Mucosa of stomach (tissue), 1 donor: ENCODE measurements around the gene RERE.

Experiments used
- H3K27me3 ChIP-seq: one replicate; pipeline ENCODE4 v1.7.0; 2013; ENCODE audit warnings: mild to moderate bottlenecking, low read length; ENCODE audit not compliant: control insufficient read depth, insufficient read depth
- H3K36me3 ChIP-seq: one replicate; pipeline ENCODE4 v1.7.0; 2013; ENCODE audit warnings: low read length; ENCODE audit not compliant: control insufficient read depth, insufficient read depth
- H3K4me1 ChIP-seq: one replicate; pipeline ENCODE4 v1.7.0; 2013; ENCODE audit warnings: mild to moderate bottlenecking, low read length; ENCODE audit not compliant: control insufficient read depth, insufficient read depth
- H3K4me3 ChIP-seq: one replicate; pipeline ENCODE4 v1.7.0; 2013; ENCODE audit warnings: low read length
- H3K9ac ChIP-seq: one replicate; pipeline ENCODE4 v1.7.0; 2013; ENCODE audit warnings: mild to moderate bottlenecking, low read length, moderate library complexity
- H3K9me3 ChIP-seq: one replicate; pipeline ENCODE4 v1.7.0; 2013; ENCODE audit warnings: mild to moderate bottlenecking, low read length, moderate library complexity; ENCODE audit not compliant: control insufficient read depth
- donor health status: Pancreatic carcinoma.

Gene RERE

GRCh38 chr1:8367571-8368194 lies 449.8 kb downstream of the RERE start:
- Histone ChIP-seq H3K9ac (no peak overlapping the region), H3K4me1 (peaks cover 38% of the 10 kb centered on the region)

GRCh38 chr1:8365661-8366362 lies 451.6 kb downstream of the RERE start:
- H3K27me3 ChIP-seq: no peaks in the 10 kb centered on the region
- peaks cover 10% of the 10 kb centered on the region for H3K36me3 ChIP-seq
- no peak overlapping the region for H3K4me3 ChIP-seq
- H3K9me3 ChIP-seq: no peaks in the 10 kb centered on the region
- H3K4me1 ChIP-seq: peaks cover 24% of the 10 kb centered on the region
- H3K9ac ChIP-seq: no peak overlapping the region

More at GRCh38 chr1:8367571-8368194, 449.8 kb downstream of the RERE start:
- no peak overlapping the region for H3K4me3 ChIP-seq
- H3K27me3 ChIP-seq: no peaks in the 10 kb centered on the region
- no peaks in the 10 kb centered on the region for H3K9me3 ChIP-seq
- no peaks in the 10 kb centered on the region for H3K36me3 ChIP-seq

- Histone ChIP-seq H3K4me3 (no peak overlapping the region), H3K36me3 (peaks cover 10% of the 10 kb centered on the region), H3K9ac (no peak overlapping the region), H3K9me3 (no peaks in the 10 kb centered on the region), H3K4me1 (peaks cover 14% of the 10 kb centered on the region), H3K27me3 (no peaks in the 10 kb centered on the region)
Observed at GRCh38 chr1:8364528-8365442, 452.7 kb downstream of the RERE start.

- Histone ChIP-seq H3K27me3 (no peaks in the 10 kb centered on the region), H3K4me3 (no peak overlapping the region), H3K36me3 (peaks cover 10% of the 10 kb centered on the region), H3K4me1 (peaks cover 14% of the 10 kb centered on the region), H3K9me3 (no peaks in the 10 kb centered on the region), H3K9ac (no peak overlapping the region)
Observed at GRCh38 chr1:8363767-8364301, 453.6 kb downstream of the RERE start.

GRCh38 chr1:8363186-8363766 lies 454.2 kb downstream of the RERE start:
- Histone ChIP-seq H3K4me1 (peaks cover 14% of the 10 kb centered on the region), H3K9ac (no peak overlapping the region), H3K27me3 (no peaks in the 10 kb centered on the region), H3K9me3 (no peaks in the 10 kb centered on the region), H3K36me3 (peaks cover 10% of the 10 kb centered on the region), H3K4me3 (no peak overlapping the region)

- Histone ChIP-seq H3K36me3 (peaks cover 15% of the 10 kb centered on the region), H3K9ac (no peak overlapping the region), H3K4me3 (no peak overlapping the region), H3K4me1 (peaks cover 12% of the 10 kb centered on the region), H3K9me3 (no peaks in the 10 kb centered on the region), H3K27me3 (no peaks in the 10 kb centered on the region)
Observed at GRCh38 chr1:8362701-8363101, 454.7 kb downstream of the RERE start.

GRCh38 chr1:8361198-8361849 lies 456.1 kb downstream of the RERE start:
- Histone ChIP-seq H3K9me3 (no peaks in the 10 kb centered on the region), H3K4me1 (peaks cover 9% of the 10 kb centered on the region), H3K27me3 (no peaks in the 10 kb centered on the region), H3K36me3 (peaks cover 21% of the 10 kb centered on the region), H3K9ac (no peak overlapping the region), H3K4me3 (no peak overlapping the region)

GRCh38 chr1:8360493-8361197 lies 456.8 kb downstream of the RERE start:
- Histone ChIP-seq H3K4me3 (no peak overlapping the region), H3K9ac (no peak overlapping the region), H3K4me1 (peaks cover 9% of the 10 kb centered on the region), H3K36me3 (peaks cover 25% of the 10 kb centered on the region), H3K9me3 (no peaks in the 10 kb centered on the region), H3K27me3 (no peaks in the 10 kb centered on the region)

- no peak overlapping the region for H3K9ac ChIP-seq
- H3K4me3 ChIP-seq: no peak overlapping the region
- peaks cover 9% of the 10 kb centered on the region for H3K4me1 ChIP-seq
- H3K9me3 ChIP-seq: no peaks in the 10 kb centered on the region
- no peaks in the 10 kb centered on the region for H3K27me3 ChIP-seq
- peaks cover 25% of the 10 kb centered on the region for H3K36me3 ChIP-seq
Observed at GRCh38 chr1:8359617-8360481, 457.6 kb downstream of the RERE start.

GRCh38 chr1:8358897-8359616 lies 458.4 kb downstream of the RERE start:
- no peak overlapping the region for H3K4me3 ChIP-seq
- H3K9me3 ChIP-seq: no peaks in the 10 kb centered on the region
- no peak overlapping the region for H3K9ac ChIP-seq
- H3K4me1 ChIP-seq: peaks cover 7% of the 10 kb centered on the region
- no peaks in the 10 kb centered on the region for H3K27me3 ChIP-seq
- H3K36me3 ChIP-seq: peaks cover 25% of the 10 kb centered on the region
